Measurements from ENCODE around the gene TBC1D3I.
"Not testable (repeated sequence)": the region's sequence is repeated elsewhere in the genome, so short reads cannot be mapped to it uniquely, and the experiment has no call there.

DNA sequence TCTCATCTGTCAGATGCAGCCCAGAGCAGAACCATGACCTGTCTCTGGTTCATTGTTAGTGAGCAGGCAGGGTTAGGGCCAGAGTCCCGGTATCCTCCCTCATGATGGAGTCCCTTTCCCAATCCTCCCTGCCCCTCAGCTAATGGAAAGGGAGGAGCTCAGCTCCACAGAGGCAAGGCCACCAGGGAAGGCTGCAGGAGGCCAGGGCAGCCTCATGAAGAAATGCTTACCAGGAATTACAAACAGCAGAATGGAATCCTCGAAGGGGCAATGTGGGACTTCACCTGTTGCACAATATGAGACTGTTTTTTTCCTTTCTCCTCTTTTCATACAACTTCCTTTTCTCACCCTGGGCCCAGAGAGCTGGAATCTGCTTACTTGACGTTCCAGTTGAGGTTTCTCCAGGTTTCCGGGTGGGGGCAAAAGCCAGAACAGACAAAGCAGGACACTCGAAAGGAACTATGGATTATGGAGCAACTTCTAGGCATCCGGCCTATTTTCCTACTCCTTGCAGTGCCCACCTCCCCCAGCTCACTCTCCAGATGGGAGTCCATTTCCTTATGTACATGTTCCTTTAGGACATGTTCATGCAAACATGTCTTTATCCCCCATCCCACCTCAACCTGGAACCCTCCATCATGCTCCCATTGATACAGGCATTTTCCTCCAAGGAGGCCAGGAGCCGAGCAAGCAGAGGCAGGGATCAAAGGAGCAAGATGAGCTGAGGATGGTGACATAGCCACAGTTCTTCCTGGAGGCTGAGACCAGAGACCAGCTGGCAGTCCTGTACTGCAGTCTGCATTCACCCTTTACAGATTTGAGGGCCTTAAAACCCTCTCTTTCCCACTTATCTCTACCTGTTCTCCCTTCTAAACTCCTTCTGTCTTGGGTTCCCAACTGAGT lies 48.7 kb downstream of the TBC1D3I start:
- TF ChIP-seq, protein P1, sequence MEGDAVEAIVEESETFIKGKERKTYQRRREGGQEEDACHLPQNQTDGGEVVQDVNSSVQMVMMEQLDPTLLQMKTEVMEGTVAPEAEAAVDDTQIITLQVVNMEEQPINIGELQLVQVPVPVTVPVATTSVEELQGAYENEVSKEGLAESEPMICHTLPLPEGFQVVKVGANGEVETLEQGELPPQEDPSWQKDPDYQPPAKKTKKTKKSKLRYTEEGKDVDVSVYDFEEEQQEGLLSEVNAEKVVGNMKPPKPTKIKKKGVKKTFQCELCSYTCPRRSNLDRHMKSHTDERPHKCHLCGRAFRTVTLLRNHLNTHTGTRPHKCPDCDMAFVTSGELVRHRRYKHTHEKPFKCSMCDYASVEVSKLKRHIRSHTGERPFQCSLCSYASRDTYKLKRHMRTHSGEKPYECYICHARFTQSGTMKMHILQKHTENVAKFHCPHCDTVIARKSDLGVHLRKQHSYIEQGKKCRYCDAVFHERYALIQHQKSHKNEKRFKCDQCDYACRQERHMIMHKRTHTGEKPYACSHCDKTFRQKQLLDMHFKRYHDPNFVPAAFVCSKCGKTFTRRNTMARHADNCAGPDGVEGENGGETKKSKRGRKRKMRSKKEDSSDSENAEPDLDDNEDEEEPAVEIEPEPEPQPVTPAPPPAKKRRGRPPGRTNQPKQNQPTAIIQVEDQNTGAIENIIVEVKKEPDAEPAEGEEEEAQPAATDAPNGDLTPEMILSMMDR (conservative IDR thresholded peaks at IDR 0.05; ENCODE audit: low read depth, low read length): not testable (repeated sequence)
- not testable (repeated sequence) for TF ChIP-seq EZH2 (IDR thresholded peaks at IDR 0.05; ENCODE audit: borderline replicate concordance, low read depth, low read length, poor library complexity, severe bottlenecking)

Data from A673 (cell line).